Pancreas (tissue), 10 donors: ENCODE data around the gene NKX2-1. TPM values are rescaled to one million over a fixed set of nuclear protein-coding genes. Genes with fewer than 3 reads are reported as not detected.

Source experiments
- ATAC-seq, 4 donors: fragments of 200-7000 bp; cut with Tn5 transposase; one replicate each; pipeline versions ENCODE4 v1.8.0 to v1.9.1; 2020; ENCODE audit warnings: mild to moderate bottlenecking in 4 of 4, moderate library complexity in 4 of 4
- DNase-seq, 6 donors: peaks; one replicate each; pipeline ENCODE4 v3.0.0-alpha.2; 2020
- FAIRE-seq: peaks from 2 replicates; lab custom pipeline; 2012; peaks lifted over from hg19 to GRCh38; lab: Jason Lieb, UNC
- H3K27ac ChIP-seq, 4 donors: fragments of 200-600 bp; sonication (generic); 1 replicate in 3 of 4; 2 replicates in 1 of 4; pipeline versions ENCODE4 v1.5.0 to v1.8.0; 2020
- H3K27me3 ChIP-seq, 4 donors: fragments of 200-600 bp; one replicate each; pipeline ENCODE4 v1.8.0; 2021
- H3K36me3 ChIP-seq, 3 donors: fragments of 200-600 bp; sonication (generic) in 1 of 3; one replicate each; pipeline versions ENCODE4 v1.5.0 to v1.8.0; 2020 to 2021
- H3K4me1 ChIP-seq, 3 donors: fragments of 200-600 bp; one replicate each; pipeline ENCODE4 v1.8.0; 2021
- H3K4me3 ChIP-seq, 4 donors: fragments of 200-600 bp; sonication (generic) in 2 of 4; one replicate each; pipeline versions ENCODE4 v1.5.0 to v1.8.0; 2020 to 2021
- H3K9me3 ChIP-seq, 4 donors: fragments of 200-600 bp; one replicate each; pipeline ENCODE4 v1.8.0; 2021
- CTCF ChIP-seq, 4 donors: fragments of 200-600 bp; sonication (generic) in 3 of 4; IDR thresholded peaks; one replicate each; pipeline versions ENCODE4 v1.5.0 to v1.8.0; 2021; ENCODE audit warnings: antibody characterized with exemption in 4 of 4
- WGBS, 2 donors: extraction: QIAGEN DNeasy Blood & Tissue Kit; methylation state at CpG; one replicate each; pipeline ENCODE4 v1.1.7; 2013; 5-methylcytosine and 5-hydroxymethylcytosine counted together
- intact Hi-C, 3 donors: fragments of 100-400 bp; cut with DNase I; formaldehyde crosslinking; loops; one replicate each; pipeline versions ENCODE4 v1.11.1 to v1.14.2; 2022
- polyA plus RNA-seq, 2 donors: library from polyadenylated mRNA; stranded (reverse); fragments of 200-250 nt; gene quantifications; one replicate each; pipeline ENCODE4 v1.2.3, GENCODE V29; 2013
- total RNA-seq, 6 donors: library from RNA; stranded (reverse); fragmentation: NEBNext Ultra II Directional in 4 of 6; extraction: Animal tissue kit (Norgen Biotek cat#: 25700) in 4 of 6; gene quantifications; one replicate each; pipeline versions ENCODE4 v1.2.1 to v1.2.4, GENCODE V29; 2021 to 2023
- donor health status: healthy with polysubstance abuse.
- donor health status: DM: no; HTN: no; CAD: no; lungs with moderate emphysema.
- donor health status: DM: no; HTN: no; CAD: no.
- donor health status: control.
- donor health status: control.
- donor health status: Bipolar disorder and iron deficiency.
- donor health status: DM: yes; HTN: yes; CAD: no.
- donor health status: DM: no; HTN: no; CAD: no.
- donor health status: DM: no; HTN: no; CAD: no.
- donor health status: DM: yes; HTN: yes; CAD: no.

NKX2-1 gene
- total and polyA plus RNA-seq, 8 donors: 0.25 TPM; not detected in 7

GRCh38 chr14:36511981-36512584, 7.9 kb downstream of the NKX2-1 start:
- Histone ChIP-seq H3K27me3 (peaks cover 0 to 83% (median 18%) of the 10 kb centered on the region in 4 donors), H3K4me1 (no peaks in the 10 kb centered on the region), H3K4me3 (no peak overlapping the region), H3K9me3 (no peaks in the 10 kb centered on the region), H3K36me3 (no peaks in the 10 kb centered on the region), H3K27ac (no peak overlapping the region)
- WGBS, 2 donors: 7 to 8% methylated on average over 7 of the region's 7 CpGs
- no peak for TF ChIP-seq CTCF (IDR thresholded peaks at IDR 0.05)
- DNase-seq: no peak
- intact Hi-C loops: no loop called here
- FAIRE-seq: no peak
- ATAC-seq: no peak

GRCh38 chr14:36510874-36511273, 9.2 kb downstream of the NKX2-1 start:
- ATAC-seq (no peak), FAIRE-seq (no peak), DNase-seq (no peak)
- no peak overlapping the region for H3K4me3 ChIP-seq
- no peak for TF ChIP-seq CTCF (IDR thresholded peaks at IDR 0.05)
- H3K27me3 ChIP-seq: peaks cover under 1 to 83% (median 16%) of the 10 kb centered on the region in 4 donors
- H3K4me1 ChIP-seq: no peaks in the 10 kb centered on the region
- WGBS, 2 donors: 10 to 19% methylated on average over 6 of the region's 6 CpGs
- no peak overlapping the region for H3K27ac ChIP-seq
- intact Hi-C loops: no loop called here
- no peaks in the 10 kb centered on the region for H3K36me3 ChIP-seq
- no peaks in the 10 kb centered on the region for H3K9me3 ChIP-seq

GRCh38 chr14:36510078-36510799, 9.8 kb downstream of the NKX2-1 start:
- whole genome bisulfite sequencing, 2 donors: 5% methylated on average over 20 of the region's 20 CpGs
- DNase-seq: no peak

GRCh38 chr14:36509069-36509917, 10.7 kb downstream of the NKX2-1 start:
- Histone ChIP-seq H3K27me3 (peaks cover 3 to 83% (median 19%) of the 10 kb centered on the region in 4 donors), H3K36me3 (no peaks in the 10 kb centered on the region), H3K27ac (no peak overlapping the region), H3K4me3 (no peak overlapping the region), H3K4me1 (peaks cover 0 to 2% (median 0%) of the 10 kb centered on the region in 3 donors), H3K9me3 (no peaks in the 10 kb centered on the region)
- FAIRE-seq (no peak), ATAC-seq (no peak), DNase-seq (no peak)
- WGBS, 2 donors: 6 to 7% methylated on average over 14 of the region's 14 CpGs
- intact Hi-C loops: no loop called here
- no peak for TF ChIP-seq CTCF (IDR thresholded peaks at IDR 0.05)

More at GRCh38 chr14:36510078-36510799, 9.8 kb downstream of the NKX2-1 start:
- Histone ChIP-seq H3K36me3 (no peaks in the 10 kb centered on the region), H3K27me3 (peaks cover 3 to 79% (median 19%) of the 10 kb centered on the region in 4 donors), H3K4me3 (no peak overlapping the region), H3K27ac (no peak overlapping the region), H3K4me1 (peaks cover 0 to 1% (median 0%) of the 10 kb centered on the region in 3 donors), H3K9me3 (no peaks in the 10 kb centered on the region)
- intact Hi-C loops: no loop called here
- ATAC-seq (no peak), FAIRE-seq (no peak)
- TF ChIP-seq CTCF (IDR thresholded peaks at IDR 0.05): no peak
